Upper lobe of right lung (tissue), 1 donor: ENCODE results near the gene TROAP. TPM values are rescaled to one million over a fixed set of nuclear protein-coding genes. Genes with fewer than 3 reads are reported as not detected.

Source experiments
- ATAC-seq: fragments of 200-7000 bp; cut with Tn5 transposase; one replicate; pipeline ENCODE4 v1.9.1; 2020; ENCODE audit warnings: mild to moderate bottlenecking, moderate library complexity
- DNase-seq: peaks from one replicate; pipeline ENCODE4 v3.0.0-alpha.2; 2020
- H3K27ac ChIP-seq: fragments of 200-600 bp; one replicate; pipeline ENCODE4 v1.8.0; 2022
- H3K27me3 ChIP-seq: fragments of 200-600 bp; one replicate; pipeline ENCODE4 v1.8.0; 2022; ENCODE audit warnings: mild to moderate bottlenecking
- H3K36me3 ChIP-seq: fragments of 200-600 bp; one replicate; pipeline ENCODE4 v1.8.0; 2022
- H3K4me1 ChIP-seq: fragments of 200-600 bp; one replicate; pipeline ENCODE4 v1.8.0; 2022
- H3K4me3 ChIP-seq: fragments of 200-600 bp; one replicate; pipeline ENCODE4 v1.8.0; 2022; ENCODE audit warnings: mild to moderate bottlenecking
- H3K9me3 ChIP-seq: fragments of 200-600 bp; one replicate; pipeline ENCODE4 v1.8.0; 2022
- intact Hi-C: fragments of 100-400 bp; cut with DNase I; formaldehyde crosslinking; loops from one replicate; pipeline ENCODE4 v1.11.0; 2022
- total RNA-seq: library from RNA; stranded (reverse); fragmentation: NEBNext Ultra II Directional; extraction: Animal tissue kit (Norgen Biotek cat#: 25700); gene quantifications from one replicate; pipeline ENCODE4 v1.2.1, GENCODE V29; 2021
- TF ChIP-seq, protein P1 (sequence below): fragments of 200-600 bp; IDR thresholded peaks from one replicate; pipeline ENCODE4 v1.8.0; 2022; ENCODE audit warnings: antibody characterized with exemption
- donor health status: DM: no; HTN: yes; CAD: no; lungs with severe emphysema.

Gene TROAP
- total RNA-seq, 1 donor from 2014 or later = 0.96 TPM

DNA sequence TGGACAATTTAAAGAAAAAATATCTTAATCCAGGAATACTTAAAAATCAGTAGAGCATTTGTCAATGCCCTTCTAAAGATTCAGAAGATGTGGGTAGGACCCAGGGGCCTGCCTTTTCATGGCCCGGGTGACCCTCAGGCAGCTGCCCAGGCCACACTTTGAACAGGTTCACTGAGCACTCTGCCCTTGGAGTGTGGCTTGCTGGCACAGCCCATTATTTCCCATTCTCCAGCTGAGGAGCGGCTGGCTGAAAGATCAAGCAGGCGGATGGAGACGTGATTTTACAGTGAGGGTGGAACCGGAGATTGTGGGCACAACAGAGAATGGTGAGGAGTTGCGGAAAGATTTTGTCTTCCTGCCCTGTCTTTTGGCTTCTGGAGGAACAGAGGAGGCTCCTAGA, 35.2 kb upstream of the TROAP start:
- Histone ChIP-seq H3K4me3 (no peak overlapping the region), H3K27ac (no peak overlapping the region), H3K4me1 (no peaks in the 10 kb centered on the region), H3K36me3 (no peaks in the 10 kb centered on the region), H3K9me3 (no peaks in the 10 kb centered on the region), H3K27me3 (peaks cover 12% of the 10 kb centered on the region)
- TF ChIP-seq, protein P1, sequence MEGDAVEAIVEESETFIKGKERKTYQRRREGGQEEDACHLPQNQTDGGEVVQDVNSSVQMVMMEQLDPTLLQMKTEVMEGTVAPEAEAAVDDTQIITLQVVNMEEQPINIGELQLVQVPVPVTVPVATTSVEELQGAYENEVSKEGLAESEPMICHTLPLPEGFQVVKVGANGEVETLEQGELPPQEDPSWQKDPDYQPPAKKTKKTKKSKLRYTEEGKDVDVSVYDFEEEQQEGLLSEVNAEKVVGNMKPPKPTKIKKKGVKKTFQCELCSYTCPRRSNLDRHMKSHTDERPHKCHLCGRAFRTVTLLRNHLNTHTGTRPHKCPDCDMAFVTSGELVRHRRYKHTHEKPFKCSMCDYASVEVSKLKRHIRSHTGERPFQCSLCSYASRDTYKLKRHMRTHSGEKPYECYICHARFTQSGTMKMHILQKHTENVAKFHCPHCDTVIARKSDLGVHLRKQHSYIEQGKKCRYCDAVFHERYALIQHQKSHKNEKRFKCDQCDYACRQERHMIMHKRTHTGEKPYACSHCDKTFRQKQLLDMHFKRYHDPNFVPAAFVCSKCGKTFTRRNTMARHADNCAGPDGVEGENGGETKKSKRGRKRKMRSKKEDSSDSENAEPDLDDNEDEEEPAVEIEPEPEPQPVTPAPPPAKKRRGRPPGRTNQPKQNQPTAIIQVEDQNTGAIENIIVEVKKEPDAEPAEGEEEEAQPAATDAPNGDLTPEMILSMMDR = no peak
- intact Hi-C loops = loop anchor here (10.0 kb wide), 1 partner anchor 57 kb away; the partner anchor contains the start of gene DNAJC22
- DNase-seq (peak; percentile 25), ATAC-seq (no peak)

DNA sequence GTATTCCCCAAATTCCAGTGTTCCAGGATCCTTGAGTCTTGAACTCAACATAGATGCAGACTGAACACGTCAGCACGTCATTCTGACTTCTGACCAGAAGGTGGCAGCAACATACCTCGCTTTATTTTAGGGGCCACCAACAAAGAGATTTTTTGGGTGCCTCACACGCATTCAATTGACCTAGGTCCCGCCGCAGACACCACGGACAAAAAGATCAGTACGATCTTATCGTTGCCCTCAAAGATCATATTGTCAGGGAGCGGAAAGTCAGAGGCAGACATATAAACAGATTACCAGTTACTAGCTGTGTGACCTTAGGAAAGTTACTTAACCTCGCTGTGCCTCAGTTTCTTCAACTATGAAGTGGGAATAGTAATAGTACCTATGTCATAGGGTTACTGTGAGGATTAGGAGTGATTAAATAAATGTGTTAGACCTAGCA, 34.6 kb upstream of the TROAP start:
- Histone ChIP-seq H3K36me3 (no peaks in the 10 kb centered on the region), H3K27ac (no peak overlapping the region), H3K4me1 (peaks cover 2% of the 10 kb centered on the region), H3K9me3 (no peaks in the 10 kb centered on the region), H3K4me3 (no peak overlapping the region), H3K27me3 (peaks cover 12% of the 10 kb centered on the region)
- DNase-seq (peak; percentile 29), ATAC-seq (peak; percentile 85)
- intact Hi-C loops = loop anchor here (10.0 kb wide), 1 partner anchor 56 kb away; the partner anchor contains the start of gene DNAJC22
- TF ChIP-seq, protein P1 = peak; percentile 88

DNA sequence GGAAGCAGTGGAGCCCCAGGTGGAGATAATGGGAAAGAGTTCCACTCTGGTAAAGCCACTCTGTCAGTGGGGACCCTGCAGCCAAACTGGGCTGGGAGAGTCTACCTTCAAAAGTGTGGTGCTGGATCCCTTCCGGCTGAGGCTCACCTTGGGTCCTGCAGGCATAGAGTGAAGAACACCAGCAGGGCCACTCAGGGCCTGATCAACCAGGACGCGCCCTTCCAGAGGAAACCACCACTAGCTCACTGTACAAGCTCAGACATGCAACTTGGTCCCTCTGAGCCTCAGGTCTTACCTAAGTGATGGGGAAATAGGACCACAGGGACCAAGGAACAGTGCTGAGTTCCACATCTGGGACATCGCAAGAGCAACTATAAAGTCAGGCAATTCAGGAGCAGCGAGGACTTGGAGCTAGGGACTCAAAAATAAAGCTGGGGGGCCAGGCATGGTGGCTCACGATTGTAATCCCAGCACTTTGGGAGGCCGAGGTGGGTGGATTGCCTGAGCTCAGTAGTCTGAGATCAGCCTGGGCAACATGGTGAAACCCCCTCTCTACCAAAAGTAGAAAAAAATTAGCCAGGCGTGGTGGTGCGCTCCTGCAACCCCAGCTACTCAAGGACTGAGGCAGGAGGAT, 34.0 kb upstream of the TROAP start:
- DNase-seq = peak; percentile 38
- Histone ChIP-seq H3K27me3 (peaks cover 12% of the 10 kb centered on the region), H3K9me3 (no peaks in the 10 kb centered on the region), H3K4me3 (no peak overlapping the region), H3K36me3 (no peaks in the 10 kb centered on the region), H3K27ac (no peak overlapping the region), H3K4me1 (peaks cover 5% of the 10 kb centered on the region)
- TF ChIP-seq, protein P1 = no peak
- ATAC-seq = no peak
- intact Hi-C loops = loop anchor here (10.0 kb wide), 1 partner anchor 56 kb away; the partner anchor contains the start of gene DNAJC22

DNA sequence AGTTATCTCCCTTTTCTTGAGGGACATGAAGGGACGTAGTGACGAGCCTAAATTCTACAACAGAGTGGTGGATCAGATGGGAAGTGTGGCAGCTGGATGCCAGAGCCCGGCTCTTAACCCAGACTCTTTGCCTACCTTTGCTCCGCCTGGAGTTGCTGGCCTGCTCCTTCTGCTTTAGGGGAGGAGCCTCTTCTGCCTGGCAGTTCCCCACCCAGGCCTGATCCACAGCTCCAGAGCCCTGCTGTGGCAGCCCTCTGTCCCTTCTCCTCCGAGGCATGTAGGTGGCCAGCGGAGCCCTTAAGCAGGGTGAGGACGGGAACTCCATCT, 30.4 kb upstream of the TROAP start:
- TF ChIP-seq, protein P1 = no peak
- Histone ChIP-seq H3K4me1 (peaks cover 20% of the 10 kb centered on the region), H3K36me3 (no peaks in the 10 kb centered on the region), H3K9me3 (no peaks in the 10 kb centered on the region), H3K27ac (no peak overlapping the region), H3K4me3 (no peak overlapping the region), H3K27me3 (peaks cover 35% of the 10 kb centered on the region)
- no peak for ATAC-seq
- intact Hi-C loops = no loop called here
- DNase-seq = no peak

DNA sequence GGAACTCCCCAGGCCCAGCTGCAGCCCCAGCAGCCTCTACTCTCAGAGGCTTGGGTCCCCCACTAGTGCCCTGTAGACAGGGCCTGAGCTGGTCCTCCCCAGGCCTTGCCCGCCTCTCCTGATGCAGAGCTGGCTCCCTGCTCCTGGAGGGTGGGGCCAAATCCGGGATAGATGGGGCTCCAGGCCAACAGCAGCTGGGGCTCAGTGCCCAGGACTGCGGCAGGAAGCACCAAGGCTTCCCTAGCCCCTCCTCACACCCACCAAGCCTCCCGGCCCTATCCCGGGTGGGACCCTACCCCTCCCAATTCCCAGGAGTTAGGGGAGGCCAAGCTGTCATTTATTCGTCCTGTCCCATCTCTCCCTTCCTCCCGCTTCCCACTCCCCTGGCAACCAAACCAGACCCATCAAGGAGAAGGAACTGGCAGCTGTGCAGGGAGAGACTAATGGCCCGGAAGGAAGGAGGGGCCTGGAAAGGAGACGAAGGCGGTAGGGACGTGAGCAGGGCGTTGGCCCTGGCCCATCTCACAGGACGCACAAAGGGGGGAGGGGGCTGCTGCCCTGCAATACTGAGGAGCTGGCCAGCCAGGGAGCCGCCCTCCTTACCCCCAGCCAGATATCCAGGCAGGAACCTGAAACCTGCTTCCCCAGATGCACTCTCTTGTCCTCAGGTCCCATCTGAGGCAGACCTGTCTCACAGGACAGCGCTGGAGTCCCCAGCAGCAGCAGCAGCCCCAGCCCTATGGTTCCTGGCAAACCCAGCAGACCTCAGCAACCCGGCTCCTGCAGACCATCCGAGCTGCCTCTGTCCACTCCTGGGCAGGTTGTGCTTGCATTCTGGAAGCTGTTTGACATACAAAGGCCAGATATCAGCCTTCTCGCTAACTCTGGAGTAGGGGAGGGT, 29.7 kb upstream of the TROAP start:
- DNase-seq (peak; percentile 61), ATAC-seq (no peak)
- intact Hi-C loops = no loop called here
- Histone ChIP-seq H3K36me3 (no peaks in the 10 kb centered on the region), H3K27ac (no peak overlapping the region), H3K27me3 (peaks cover 41% of the 10 kb centered on the region), H3K9me3 (no peaks in the 10 kb centered on the region), H3K4me1 (peaks cover 21% of the 10 kb centered on the region), H3K4me3 (no peak overlapping the region)
- TF ChIP-seq, protein P1 = no peak
